ENCODE data around the gene KCMF1. TPM values are rescaled to one million over a fixed set of nuclear protein-coding genes. Genes with fewer than 3 reads are reported as not detected.

The KCMF1 gene
- polyA plus RNA-seq, 3 donors = 22.5 to 52.9 (median 28.5) TPM

DNA sequence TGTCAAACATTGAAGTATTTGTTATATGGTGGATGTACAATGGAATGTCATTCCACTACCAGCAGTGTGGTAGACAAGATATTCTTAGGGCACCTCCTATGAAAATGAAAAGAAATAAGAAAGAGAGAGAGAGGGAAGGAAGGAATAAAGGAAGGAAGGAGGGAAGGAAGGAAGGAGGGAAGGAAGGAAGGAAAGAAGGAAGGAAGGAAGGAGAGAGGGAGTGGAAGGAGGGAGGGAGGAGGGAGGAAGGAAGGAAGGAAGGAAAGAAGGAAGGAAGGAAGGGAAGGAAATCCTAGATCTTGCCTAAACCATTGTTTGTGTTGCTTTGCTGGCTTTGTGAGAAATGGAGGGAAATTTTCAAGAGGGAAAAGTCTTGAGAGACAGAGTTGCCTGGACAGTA is 112.1 kb downstream of the KCMF1 start:
- Histone ChIP-seq H3K27me3 (ENCODE audit: control insufficient read depth in 2 of 2, insufficient read depth in 2 of 2, low read length in 2 of 2) (no peaks in the 10 kb centered on the region), H2AFZ (ENCODE audit: insufficient read depth, low read depth, low read length, poor library complexity, severe bottlenecking) (no peak overlapping the region), H3K9ac (ENCODE audit: insufficient read depth, low read length, poor library complexity, severe bottlenecking) (no peak overlapping the region), H3K4me1 (ENCODE audit: control insufficient read depth in 1 of 2, insufficient read depth in 2 of 2, low read length in 2 of 2) (no peaks in the 10 kb centered on the region), H3K27ac (ENCODE audit: low read depth in 1 of 2, low read length in 2 of 2) (no peak overlapping the region), H3K9me3 (replicated peaks in 1 of 2; ENCODE audit: control insufficient read depth in 1 of 2, insufficient read depth in 1 of 2, low read length in 2 of 2) (peaks cover 9 to 10% of the 10 kb centered on the region in 2 donors), H3K4me3 (replicated peaks in 1 of 3; ENCODE audit: low read depth in 2 of 3, low read length in 3 of 3) (no peak overlapping the region), H3K4me2 (replicated peaks; ENCODE audit: extremely low read depth, low read length, poor library complexity, severe bottlenecking) (no peak overlapping the region), H3K36me3 (replicated peaks in 1 of 2; ENCODE audit: control insufficient read depth in 1 of 2, insufficient read depth in 2 of 2, low read length in 2 of 2) (no peaks in the 10 kb centered on the region), H4K20me1 (ENCODE audit: insufficient read depth, low read length) (no peaks in the 10 kb centered on the region), H3K79me2 (ENCODE audit: insufficient read depth, low read length) (no peaks in the 10 kb centered on the region)
- DNase-seq = no peak
- no peak overlapping the region for H3K27ac Mint-ChIP-seq
- TF ChIP-seq, protein P1, sequence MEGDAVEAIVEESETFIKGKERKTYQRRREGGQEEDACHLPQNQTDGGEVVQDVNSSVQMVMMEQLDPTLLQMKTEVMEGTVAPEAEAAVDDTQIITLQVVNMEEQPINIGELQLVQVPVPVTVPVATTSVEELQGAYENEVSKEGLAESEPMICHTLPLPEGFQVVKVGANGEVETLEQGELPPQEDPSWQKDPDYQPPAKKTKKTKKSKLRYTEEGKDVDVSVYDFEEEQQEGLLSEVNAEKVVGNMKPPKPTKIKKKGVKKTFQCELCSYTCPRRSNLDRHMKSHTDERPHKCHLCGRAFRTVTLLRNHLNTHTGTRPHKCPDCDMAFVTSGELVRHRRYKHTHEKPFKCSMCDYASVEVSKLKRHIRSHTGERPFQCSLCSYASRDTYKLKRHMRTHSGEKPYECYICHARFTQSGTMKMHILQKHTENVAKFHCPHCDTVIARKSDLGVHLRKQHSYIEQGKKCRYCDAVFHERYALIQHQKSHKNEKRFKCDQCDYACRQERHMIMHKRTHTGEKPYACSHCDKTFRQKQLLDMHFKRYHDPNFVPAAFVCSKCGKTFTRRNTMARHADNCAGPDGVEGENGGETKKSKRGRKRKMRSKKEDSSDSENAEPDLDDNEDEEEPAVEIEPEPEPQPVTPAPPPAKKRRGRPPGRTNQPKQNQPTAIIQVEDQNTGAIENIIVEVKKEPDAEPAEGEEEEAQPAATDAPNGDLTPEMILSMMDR (IDR thresholded peaks at IDR 0.05) = no peak
- no peaks in the 10 kb centered on the region for H3K36me3 Mint-ChIP-seq
- peaks cover 5% of the 10 kb centered on the region for H3K4me1 Mint-ChIP-seq
- H3K9me3 Mint-ChIP-seq = peaks cover 1 to 14% (median 9%) of the 10 kb centered on the region in 7 donors
- intact Hi-C loops (cut with micrococcal nuclease) = no loop called here
- peaks cover 7 to 15% (median 9%) of the 10 kb centered on the region in 3 donors for H3K27me3 Mint-ChIP-seq (ENCODE audit: low read depth in 3 of 3)
- no peak overlapping the region for H3K4me3 Mint-ChIP-seq

DNA sequence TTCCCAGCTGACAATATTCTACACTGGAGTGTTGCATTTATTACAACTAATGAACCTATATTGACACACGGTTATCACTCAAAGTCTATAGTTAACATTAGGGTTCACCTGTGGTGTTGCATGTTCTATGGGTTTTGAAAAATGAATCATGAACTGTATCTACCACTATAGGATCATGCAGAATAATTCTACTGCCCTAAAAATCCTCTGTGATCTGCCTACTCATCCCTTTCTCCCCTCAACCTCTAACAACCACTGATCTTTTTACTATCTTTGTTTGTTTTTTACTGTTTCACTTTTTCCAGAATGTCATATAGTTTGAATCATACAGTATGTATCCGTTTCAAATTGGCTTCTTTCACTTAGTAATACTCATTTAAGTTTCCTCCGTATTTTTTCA is 114.6 kb downstream of the KCMF1 start:
- no peaks in the 10 kb centered on the region for H3K79me2 ChIP-seq (ENCODE audit: insufficient read depth, low read length)
- Mint-ChIP-seq H3K27ac (no peak overlapping the region), H3K4me1 (peaks cover 5% of the 10 kb centered on the region), H3K4me3 (no peak overlapping the region), H3K36me3 (no peaks in the 10 kb centered on the region), H3K27me3 (ENCODE audit: low read depth in 3 of 3) (peaks cover 8 to 12% (median 12%) of the 10 kb centered on the region in 3 donors), H3K9me3 (peaks cover 1 to 14% (median 9%) of the 10 kb centered on the region in 7 donors)
- TF ChIP-seq, protein P1 (IDR thresholded peaks at IDR 0.05) = no peak
- DNase-seq = no peak
- no peak overlapping the region for H3K9ac ChIP-seq (ENCODE audit: insufficient read depth, low read length, poor library complexity, severe bottlenecking)
- H3K4me2 ChIP-seq (replicated peaks; ENCODE audit: extremely low read depth, low read length, poor library complexity, severe bottlenecking) = no peak overlapping the region
- no peak overlapping the region for H3K4me3 ChIP-seq (replicated peaks in 1 of 3; ENCODE audit: low read depth in 2 of 3, low read length in 3 of 3)
- H4K20me1 ChIP-seq (ENCODE audit: insufficient read depth, low read length) = no peaks in the 10 kb centered on the region
- H2AFZ ChIP-seq (ENCODE audit: insufficient read depth, low read depth, low read length, poor library complexity, severe bottlenecking) = no peak overlapping the region
- intact Hi-C loops (cut with micrococcal nuclease) = no loop called here
- no peaks in the 10 kb centered on the region for H3K4me1 ChIP-seq (ENCODE audit: control insufficient read depth in 1 of 2, insufficient read depth in 2 of 2, low read length in 2 of 2)
- WGBS (ENCODE audit: insufficient coverage) = no CpG with 5 or more reads among the region's 3 CpGs
- H3K27me3 ChIP-seq (ENCODE audit: control insufficient read depth in 2 of 2, insufficient read depth in 2 of 2, low read length in 2 of 2) = no peaks in the 10 kb centered on the region
- H3K27ac ChIP-seq (ENCODE audit: low read depth in 1 of 2, low read length in 2 of 2) = no peak overlapping the region
- H3K9me3 ChIP-seq (replicated peaks in 1 of 2; ENCODE audit: control insufficient read depth in 1 of 2, insufficient read depth in 1 of 2, low read length in 2 of 2) = peaks cover 9 to 10% of the 10 kb centered on the region in 2 donors
- H3K36me3 ChIP-seq (replicated peaks in 1 of 2; ENCODE audit: control insufficient read depth in 1 of 2, insufficient read depth in 2 of 2, low read length in 2 of 2) = no peaks in the 10 kb centered on the region
